Activated T-cell treated with anti-CD3 and anti-CD28 coated beads, Interleukin-2, amount 50 U/mL, for 4 hours (primary cell): ENCODE measurements around the gene ABO. TPM values are rescaled to one million over a fixed set of nuclear protein-coding genes. Genes with fewer than 3 reads are reported as not detected.
"Not testable (repeated sequence)": the region's sequence is repeated elsewhere in the genome, so short reads cannot be mapped to it uniquely, and the experiment has no call there.

Source experiments
- ATAC-seq, 2 donors: fragments of 200-7000 bp; cut with Tn5 transposase; one replicate each; pipeline ENCODE4 v1.10.0; 2021
- DNase-seq: peaks from one replicate; pipeline ENCODE4 v3.0.0-alpha.2; 2020
- H3K27me3 Mint-ChIP-seq: one replicate; pipeline ENCODE4 v1.8.0; 2021; ENCODE audit warnings: low read depth, mixed read lengths
- H3K36me3 Mint-ChIP-seq: one replicate; pipeline ENCODE4 v1.8.0; 2022; ENCODE audit warnings: mixed read lengths; ENCODE audit not compliant: insufficient read depth
- H3K4me1 Mint-ChIP-seq: one replicate; pipeline ENCODE4 v1.8.0; 2021; ENCODE audit warnings: low read depth, mixed read lengths
- H3K4me3 Mint-ChIP-seq: one replicate; pipeline ENCODE4 v1.8.0; 2021; ENCODE audit warnings: mild to moderate bottlenecking, moderate library complexity, mixed read lengths
- H3K9me3 Mint-ChIP-seq: one replicate; pipeline ENCODE4 v1.8.0; 2021; ENCODE audit warnings: mixed read lengths
- total RNA-seq, 3 donors: library from RNA; stranded (reverse); gene quantifications; one replicate each; pipeline ENCODE4 v1.2.1, GENCODE V29; 2021

The ABO gene
- total RNA-seq, 3 donors from 2014 or later, result 0.08 TPM; not detected in 2

GRCh38 chr9:133223159-133223756, 51.7 kb downstream of the ABO start:
- H3K27me3 Mint-ChIP-seq, result peaks cover 37% of the 10 kb centered on the region
- not testable (repeated sequence) for H3K36me3 Mint-ChIP-seq, H3K4me3 Mint-ChIP-seq, H3K9me3 Mint-ChIP-seq, DNase-seq, H3K4me1 Mint-ChIP-seq, ATAC-seq

GRCh38 chr9:133221994-133222393, 53.0 kb downstream of the ABO start:
- H3K4me1 Mint-ChIP-seq, DNase-seq, ATAC-seq, H3K36me3 Mint-ChIP-seq, H3K4me3 Mint-ChIP-seq, H3K9me3 Mint-ChIP-seq: not testable (repeated sequence)
- peaks cover 45% of the 10 kb centered on the region for H3K27me3 Mint-ChIP-seq

- ATAC-seq (no peak), DNase-seq (no peak)
- H3K36me3 Mint-ChIP-seq, result no peaks in the 10 kb centered on the region
- H3K4me3 Mint-ChIP-seq, result no peak overlapping the region
- H3K27me3 Mint-ChIP-seq, result peaks cover 48% of the 10 kb centered on the region
- H3K9me3 Mint-ChIP-seq, result no peaks in the 10 kb centered on the region
- H3K4me1 Mint-ChIP-seq, result no peaks in the 10 kb centered on the region
Measured at GRCh38 chr9:133221177-133221809, 53.7 kb downstream of the ABO start.

GRCh38 chr9:133218049-133218975, 56.7 kb downstream of the ABO start:
- peaks cover 52% of the 10 kb centered on the region for H3K27me3 Mint-ChIP-seq
- DNase-seq, result not testable (repeated sequence)

GRCh38 chr9:133217333-133217988, 57.5 kb downstream of the ABO start:
- H3K9me3 Mint-ChIP-seq, DNase-seq, H3K36me3 Mint-ChIP-seq, ATAC-seq, H3K4me3 Mint-ChIP-seq, H3K4me1 Mint-ChIP-seq: not testable (repeated sequence)
- H3K27me3 Mint-ChIP-seq, result peaks cover 56% of the 10 kb centered on the region

More at GRCh38 chr9:133218049-133218975, 56.7 kb downstream of the ABO start:
- H3K9me3 Mint-ChIP-seq, H3K4me3 Mint-ChIP-seq, ATAC-seq, H3K4me1 Mint-ChIP-seq, H3K36me3 Mint-ChIP-seq: not testable (repeated sequence)

- H3K4me3 Mint-ChIP-seq, H3K9me3 Mint-ChIP-seq, DNase-seq, H3K36me3 Mint-ChIP-seq, ATAC-seq, H3K4me1 Mint-ChIP-seq: not testable (repeated sequence)
- peaks cover 66% of the 10 kb centered on the region for H3K27me3 Mint-ChIP-seq
Measured at GRCh38 chr9:133214276-133214675, 60.7 kb downstream of the ABO start.

GRCh38 chr9:133210609-133211008, 64.4 kb downstream of the ABO start:
- Mint-ChIP-seq H3K9me3 (no peaks in the 10 kb centered on the region), H3K27me3 (peaks cover 48% of the 10 kb centered on the region), H3K4me3 (no peak overlapping the region), H3K4me1 (no peaks in the 10 kb centered on the region), H3K36me3 (no peaks in the 10 kb centered on the region)
- ATAC-seq (no peak), DNase-seq (no peak)

GRCh38 chr9:133210202-133210532, 64.8 kb downstream of the ABO start:
- H3K27me3 Mint-ChIP-seq, result peaks cover 48% of the 10 kb centered on the region
- no peak for ATAC-seq
- H3K36me3 Mint-ChIP-seq, result no peaks in the 10 kb centered on the region
- no peak overlapping the region for H3K4me3 Mint-ChIP-seq
- H3K9me3 Mint-ChIP-seq, result no peaks in the 10 kb centered on the region
- no peaks in the 10 kb centered on the region for H3K4me1 Mint-ChIP-seq
- DNase-seq, result no peak

- DNase-seq, ATAC-seq: not testable (repeated sequence)
Measured at GRCh38 chr9:133209327-133210201, 65.4 kb downstream of the ABO start.

GRCh38 chr9:133208880-133209300, 66.1 kb downstream of the ABO start, which contains the start of gene OBP2B:
TSS of gene OBP2B (minus strand) at chr9:133209250. CDS start at chr9:133209199, 51 bp downstream.
- not testable (repeated sequence) for H3K4me3 Mint-ChIP-seq, H3K9me3 Mint-ChIP-seq, H3K36me3 Mint-ChIP-seq, ATAC-seq, DNase-seq, H3K4me1 Mint-ChIP-seq
- H3K27me3 Mint-ChIP-seq, result peaks cover 42% of the 10 kb centered on the region

More at GRCh38 chr9:133209327-133210201, 65.4 kb downstream of the ABO start:
- H3K27me3 Mint-ChIP-seq, result peaks cover 44% of the 10 kb centered on the region
- H3K9me3 Mint-ChIP-seq, H3K4me3 Mint-ChIP-seq, H3K4me1 Mint-ChIP-seq, H3K36me3 Mint-ChIP-seq: not testable (repeated sequence)

- H3K4me3 Mint-ChIP-seq, H3K9me3 Mint-ChIP-seq, DNase-seq, H3K36me3 Mint-ChIP-seq, ATAC-seq, H3K4me1 Mint-ChIP-seq: not testable (repeated sequence)
- H3K27me3 Mint-ChIP-seq, result peaks cover 47% of the 10 kb centered on the region
Measured at GRCh38 chr9:133208171-133208879, 66.7 kb downstream of the ABO start.

- Mint-ChIP-seq H3K9me3 (no peaks in the 10 kb centered on the region), H3K36me3 (no peaks in the 10 kb centered on the region), H3K27me3 (peaks cover 44% of the 10 kb centered on the region), H3K4me3 (no peak overlapping the region), H3K4me1 (no peaks in the 10 kb centered on the region)
- no peak for DNase-seq
- no peak for ATAC-seq
Measured at GRCh38 chr9:133207540-133208170, 67.3 kb downstream of the ABO start.
